CD14-positive monocyte (primary cell): ENCODE data around the gene PXN. TPM values are rescaled to one million over a fixed set of nuclear protein-coding genes. Genes with fewer than 3 reads are reported as not detected.

ENCODE experiments used
- DNase-seq, 3 donors: peaks; one replicate each; pipeline ENCODE4 v3.0.0-alpha.2; 2011 to 2022
- H2AFZ ChIP-seq: 2 replicates; pipeline ENCODE4 v1.6.0; 2012; ENCODE audit warnings: mild to moderate bottlenecking, low read depth, low read length, inconsistent platforms; ENCODE audit not compliant: insufficient read depth, poor library complexity, severe bottlenecking
- H3K27ac ChIP-seq, 2 donors: 1 replicate in 1 of 2; 2 replicates in 1 of 2; pipeline ENCODE4 v1.5.1; 2012 to 2013; ENCODE audit warnings: low read length in 2 of 2, control low read depth in 1 of 2, inconsistent platforms in 1 of 2, low read depth in 1 of 2, mild to moderate bottlenecking in 1 of 2
- H3K27me3 ChIP-seq, 2 donors: one replicate each; pipeline versions ENCODE4 v1.6.0 to v1.6.1; 2011 to 2013; ENCODE audit warnings: low read length in 2 of 2; ENCODE audit not compliant: control insufficient read depth in 2 of 2, insufficient read depth in 2 of 2
- H3K36me3 ChIP-seq, 2 donors: replicated peaks in 1 of 2; 1 replicate in 1 of 2; 2 replicates in 1 of 2; pipeline versions ENCODE4 v1.5.1 to v1.6.1; 2012 to 2013; ENCODE audit warnings: low read length in 2 of 2, control low read depth in 1 of 2, inconsistent platforms in 1 of 2, mild to moderate bottlenecking in 1 of 2; ENCODE audit not compliant: insufficient read depth in 2 of 2, control insufficient read depth in 1 of 2
- H3K4me1 ChIP-seq, 2 donors: 1 replicate in 1 of 2; 2 replicates in 1 of 2; pipeline versions ENCODE4 v1.5.1 to v1.6.1; 2012 to 2013; ENCODE audit warnings: low read length in 2 of 2, control low read depth in 1 of 2, inconsistent platforms in 1 of 2, mild to moderate bottlenecking in 1 of 2, moderate library complexity in 1 of 2; ENCODE audit not compliant: insufficient read depth in 2 of 2, control insufficient read depth in 1 of 2
- H3K4me2 ChIP-seq: replicated peaks from 2 replicates; pipeline ENCODE3; 2012; ENCODE audit warnings: low read length, moderate library complexity, mild to moderate bottlenecking; ENCODE audit not compliant: poor library complexity, severe bottlenecking; ENCODE audit errors: extremely low read depth
- H3K4me3 ChIP-seq, 3 experiments: fragments of 200-600 bp in 1 of 3; sonication (generic) in 1 of 3; replicated peaks in 1 of 3; 1 replicate in 2 of 3; 2 replicates in 1 of 3; pipeline ENCODE4 v1.5.1; 2011 to 2013; ENCODE audit warnings: low read length in 3 of 3, mild to moderate bottlenecking in 3 of 3, control low read depth in 2 of 3, low read depth in 2 of 3, inconsistent platforms in 1 of 3, moderate library complexity in 1 of 3
- H3K79me2 ChIP-seq: 2 replicates; pipeline ENCODE4 v1.6.0; 2012; ENCODE audit warnings: mild to moderate bottlenecking, control low read depth, inconsistent platforms, low read length, moderate library complexity; ENCODE audit not compliant: insufficient read depth
- H3K9ac ChIP-seq: 2 replicates; pipeline ENCODE4 v1.6.0; 2017; ENCODE audit warnings: low read length, mild to moderate bottlenecking; ENCODE audit not compliant: insufficient read depth, poor library complexity, severe bottlenecking
- H3K9me3 ChIP-seq, 2 donors: replicated peaks in 1 of 2; 1 replicate in 1 of 2; 2 replicates in 1 of 2; pipeline versions ENCODE4 v1.5.1 to v1.6.1; 2012 to 2013; ENCODE audit warnings: low read length in 2 of 2, control low read depth in 1 of 2; ENCODE audit not compliant: control insufficient read depth in 1 of 2, insufficient read depth in 1 of 2
- H4K20me1 ChIP-seq: 2 replicates; pipeline ENCODE4 v1.6.0; 2012; ENCODE audit warnings: mild to moderate bottlenecking, low read length, control low read depth, moderate library complexity; ENCODE audit not compliant: insufficient read depth
- H3K27ac Mint-ChIP-seq, 7 donors: one replicate each; pipeline ENCODE4 v1.8.0; 2020; ENCODE audit warnings: mild to moderate bottlenecking in 7 of 7, mixed read lengths in 7 of 7, moderate library complexity in 6 of 7, inconsistent platforms in 2 of 7
- H3K27me3 Mint-ChIP-seq, 3 donors: one replicate each; pipeline ENCODE4 v1.8.0; 2021 to 2022; ENCODE audit warnings: low read depth in 3 of 3, mild to moderate bottlenecking in 3 of 3, mixed read lengths in 3 of 3, moderate library complexity in 3 of 3, inconsistent platforms in 1 of 3
- H3K36me3 Mint-ChIP-seq, 2 donors: one replicate each; pipeline ENCODE4 v1.8.0; 2020; ENCODE audit warnings: mixed read lengths in 2 of 2, inconsistent platforms in 1 of 2, mild to moderate bottlenecking in 1 of 2
- H3K4me1 Mint-ChIP-seq: one replicate; pipeline ENCODE4 v1.8.0; 2020; ENCODE audit warnings: mild to moderate bottlenecking, mixed read lengths
- H3K4me3 Mint-ChIP-seq, 2 donors: one replicate each; pipeline ENCODE4 v1.8.0; 2020; ENCODE audit warnings: mild to moderate bottlenecking in 2 of 2, mixed read lengths in 2 of 2, moderate library complexity in 1 of 2
- H3K9me3 Mint-ChIP-seq, 7 donors: one replicate each; pipeline ENCODE4 v1.8.0; 2020 to 2022; ENCODE audit warnings: mixed read lengths in 7 of 7, mild to moderate bottlenecking in 6 of 7, moderate library complexity in 6 of 7, inconsistent platforms in 2 of 7
- WGBS: methylation state at CpG from one replicate; pipeline ENCODE4 v1.1.5; 2013; ENCODE audit warnings: missing lambda C conversion rate; ENCODE audit not compliant: insufficient coverage; 5-methylcytosine and 5-hydroxymethylcytosine counted together
- intact Hi-C, 2 donors: fragments of 100-400 bp; cut with micrococcal nuclease; formaldehyde crosslinking; loops; one replicate each; pipeline versions ENCODE4 v1.15.0 to v1.15.1; 2023
- polyA plus RNA-seq, 3 donors: library from polyadenylated mRNA; depleted of rRNA in 1 of 3; unstranded in 2 of 3; stranded (reverse) in 1 of 3; fragments of 300-500 nt in 2 of 3; fragments of >200 nt in 1 of 3; fragmentation: Illumina TruSeq in 2 of 3; gene quantifications; 1 replicate in 2 of 3; 2 replicates in 1 of 3; pipeline ENCODE4 v1.2.3, GENCODE V29; 2012 to 2021
- TF ChIP-seq, protein P1 (sequence below): fragments of 200-600 bp; IDR thresholded peaks from one replicate; pipeline ENCODE4 v1.8.0; 2022; ENCODE audit warnings: antibody characterized with exemption, mild to moderate bottlenecking

PXN gene
- polyA plus RNA-seq, 3 donors = 62.5 to 106 (median 98.4) TPM

GRCh38 chr12:120190985-120191480, 74.5 kb downstream of the PXN start:
- Histone ChIP-seq H4K20me1 (peaks cover 38% of the 10 kb centered on the region), H2AFZ (no peak overlapping the region), H3K27ac (no peak overlapping the region), H3K27me3 (no peaks in the 10 kb centered on the region), H3K36me3 (peaks cover 23 to 49% of the 10 kb centered on the region in 2 donors), H3K79me2 (peaks cover 60% of the 10 kb centered on the region), H3K9me3 (no peaks in the 10 kb centered on the region), H3K9ac (no peak overlapping the region), H3K4me3 (no peak overlapping the region), H3K4me2 (no peak overlapping the region), H3K4me1 (peaks cover 16 to 23% of the 10 kb centered on the region in 2 donors)
- TF ChIP-seq, protein P1, sequence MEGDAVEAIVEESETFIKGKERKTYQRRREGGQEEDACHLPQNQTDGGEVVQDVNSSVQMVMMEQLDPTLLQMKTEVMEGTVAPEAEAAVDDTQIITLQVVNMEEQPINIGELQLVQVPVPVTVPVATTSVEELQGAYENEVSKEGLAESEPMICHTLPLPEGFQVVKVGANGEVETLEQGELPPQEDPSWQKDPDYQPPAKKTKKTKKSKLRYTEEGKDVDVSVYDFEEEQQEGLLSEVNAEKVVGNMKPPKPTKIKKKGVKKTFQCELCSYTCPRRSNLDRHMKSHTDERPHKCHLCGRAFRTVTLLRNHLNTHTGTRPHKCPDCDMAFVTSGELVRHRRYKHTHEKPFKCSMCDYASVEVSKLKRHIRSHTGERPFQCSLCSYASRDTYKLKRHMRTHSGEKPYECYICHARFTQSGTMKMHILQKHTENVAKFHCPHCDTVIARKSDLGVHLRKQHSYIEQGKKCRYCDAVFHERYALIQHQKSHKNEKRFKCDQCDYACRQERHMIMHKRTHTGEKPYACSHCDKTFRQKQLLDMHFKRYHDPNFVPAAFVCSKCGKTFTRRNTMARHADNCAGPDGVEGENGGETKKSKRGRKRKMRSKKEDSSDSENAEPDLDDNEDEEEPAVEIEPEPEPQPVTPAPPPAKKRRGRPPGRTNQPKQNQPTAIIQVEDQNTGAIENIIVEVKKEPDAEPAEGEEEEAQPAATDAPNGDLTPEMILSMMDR = no peak
- Mint-ChIP-seq H3K27me3 (no peaks in the 10 kb centered on the region), H3K4me3 (no peak overlapping the region), H3K9me3 (no peaks in the 10 kb centered on the region), H3K27ac (no peak overlapping the region), H3K4me1 (peaks cover 20% of the 10 kb centered on the region), H3K36me3 (peaks cover 33 to 43% of the 10 kb centered on the region in 2 donors)
- WGBS = 90% methylated on average over 2 of the region's 7 CpGs
- intact Hi-C loops = no loop called here
- no peak for DNase-seq

DNA sequence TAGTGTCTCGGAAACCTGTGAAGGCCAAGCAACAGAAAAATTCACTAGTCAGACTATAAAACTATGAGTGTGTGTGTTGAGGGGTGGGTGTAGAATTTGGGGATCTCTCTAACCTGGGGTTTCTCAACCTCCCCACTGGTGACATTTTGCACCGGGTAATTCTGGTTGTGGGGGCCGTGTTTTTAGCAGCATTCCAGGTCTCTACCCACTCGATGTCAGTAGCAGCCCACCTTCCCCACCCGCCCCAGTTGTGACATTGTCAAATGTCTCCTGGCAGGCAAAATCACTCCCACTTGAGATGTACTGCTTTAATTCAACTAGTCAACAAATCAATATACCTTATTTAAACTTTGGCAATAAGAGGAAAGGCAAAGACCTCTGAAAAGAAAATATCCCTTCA, 75.1 kb downstream of the PXN start:
- Histone ChIP-seq H3K36me3 (peaks cover 29 to 54% of the 10 kb centered on the region in 2 donors), H3K9ac (no peak overlapping the region), H3K4me1 (peaks cover 16 to 22% of the 10 kb centered on the region in 2 donors), H3K9me3 (no peaks in the 10 kb centered on the region), H3K27me3 (no peaks in the 10 kb centered on the region), H4K20me1 (peaks cover 43% of the 10 kb centered on the region), H3K4me2 (no peak overlapping the region), H3K79me2 (peaks cover 60% of the 10 kb centered on the region), H3K27ac (no peak overlapping the region), H3K4me3 (no peak overlapping the region), H2AFZ (no peak overlapping the region)
- Mint-ChIP-seq H3K4me1 (peaks cover 20% of the 10 kb centered on the region), H3K36me3 (peaks cover 39 to 50% of the 10 kb centered on the region in 2 donors), H3K4me3 (no peak overlapping the region), H3K27ac (no peak overlapping the region), H3K27me3 (no peaks in the 10 kb centered on the region), H3K9me3 (no peaks in the 10 kb centered on the region)
- 100% methylated on average over 2 of the region's 5 CpGs for WGBS
- no peak for DNase-seq
- TF ChIP-seq, protein P1 = no peak
- intact Hi-C loops = no loop called here
